GM18520 (cell line): ENCODE measurements around the gene CLHC1.
"Not testable (repeated sequence)": the region's sequence is repeated elsewhere in the genome, so short reads cannot be mapped to it uniquely, and the experiment has no call there.

Experiments
- ATAC-seq: cut with Tn5 transposase; IDR thresholded peaks from one replicate; pipeline ENCODE4 v1.9.1; 2021; ENCODE audit not compliant: unreplicated experiment

Gene CLHC1

GRCh38 chr2:55232863-55233657 lies 967 bp upstream of the CLHC1 start:
- ATAC-seq = no peak

- no peak for ATAC-seq
Measured at GRCh38 chr2:55231546-55232083, 478 bp downstream of the CLHC1 start.

GRCh38 chr2:55230551-55230950 lies 1.5 kb downstream of the CLHC1 start:
- ATAC-seq = no peak

GRCh38 chr2:55229221-55229620 lies 2.9 kb downstream of the CLHC1 start:
- ATAC-seq = no peak

- ATAC-seq = no peak
Measured at GRCh38 chr2:55228226-55228563, 3.9 kb downstream of the CLHC1 start.

- not testable (repeated sequence) for ATAC-seq
Measured at GRCh38 chr2:55227437-55228225, 4.5 kb downstream of the CLHC1 start.

GRCh38 chr2:55225481-55226020 lies 6.5 kb downstream of the CLHC1 start:
- no peak for ATAC-seq

- ATAC-seq = no peak
Measured at GRCh38 chr2:55224761-55225261, 7.3 kb downstream of the CLHC1 start.

- no peak for ATAC-seq
Measured at GRCh38 chr2:55223958-55224760, 7.9 kb downstream of the CLHC1 start.

GRCh38 chr2:55213822-55214221 lies 18.3 kb downstream of the CLHC1 start:
- ATAC-seq = no peak

GRCh38 chr2:55204950-55205349 lies 27.1 kb downstream of the CLHC1 start:
- ATAC-seq = no peak

GRCh38 chr2:55204536-55204935 lies 27.6 kb downstream of the CLHC1 start:
- no peak for ATAC-seq

GRCh38 chr2:55200416-55200815 lies 31.7 kb downstream of the CLHC1 start:
- no peak for ATAC-seq

GRCh38 chr2:55196526-55196925 lies 35.6 kb downstream of the CLHC1 start:
- ATAC-seq = no peak

- ATAC-seq = not testable (repeated sequence)
Measured at GRCh38 chr2:55191888-55192287, 40.2 kb downstream of the CLHC1 start.

- ATAC-seq = not testable (repeated sequence)
Measured at GRCh38 chr2:55186837-55187236, 45.3 kb downstream of the CLHC1 start.

GRCh38 chr2:55180374-55180773 lies 51.7 kb downstream of the CLHC1 start:
- no peak for ATAC-seq

- no peak for ATAC-seq
Measured at GRCh38 chr2:55176094-55176415, 56.0 kb downstream of the CLHC1 start.

GRCh38 chr2:55175254-55176093 lies 56.6 kb downstream of the CLHC1 start:
- ATAC-seq = no peak

GRCh38 chr2:55173438-55174054 lies 58.5 kb downstream of the CLHC1 start:
- no peak for ATAC-seq
